GM21529 (cell line): ENCODE measurements around the gene MDFI.

Experiments
- ATAC-seq: cut with Tn5 transposase; IDR thresholded peaks from one replicate; pipeline ENCODE4 v1.9.1; 2021; ENCODE audit not compliant: unreplicated experiment

Gene MDFI

GRCh38 chr6:41638002-41638934 is at the start of gene MDFI:
Gene MDFI, plus strand, starts transcription at chr6:41638468. Its CDS starts 282 bp downstream, at chr6:41638750.
- no peak for ATAC-seq

- ATAC-seq, result no peak
Observed at GRCh38 chr6:41589223-41589622, 49.0 kb upstream of the MDFI start.

DNA sequence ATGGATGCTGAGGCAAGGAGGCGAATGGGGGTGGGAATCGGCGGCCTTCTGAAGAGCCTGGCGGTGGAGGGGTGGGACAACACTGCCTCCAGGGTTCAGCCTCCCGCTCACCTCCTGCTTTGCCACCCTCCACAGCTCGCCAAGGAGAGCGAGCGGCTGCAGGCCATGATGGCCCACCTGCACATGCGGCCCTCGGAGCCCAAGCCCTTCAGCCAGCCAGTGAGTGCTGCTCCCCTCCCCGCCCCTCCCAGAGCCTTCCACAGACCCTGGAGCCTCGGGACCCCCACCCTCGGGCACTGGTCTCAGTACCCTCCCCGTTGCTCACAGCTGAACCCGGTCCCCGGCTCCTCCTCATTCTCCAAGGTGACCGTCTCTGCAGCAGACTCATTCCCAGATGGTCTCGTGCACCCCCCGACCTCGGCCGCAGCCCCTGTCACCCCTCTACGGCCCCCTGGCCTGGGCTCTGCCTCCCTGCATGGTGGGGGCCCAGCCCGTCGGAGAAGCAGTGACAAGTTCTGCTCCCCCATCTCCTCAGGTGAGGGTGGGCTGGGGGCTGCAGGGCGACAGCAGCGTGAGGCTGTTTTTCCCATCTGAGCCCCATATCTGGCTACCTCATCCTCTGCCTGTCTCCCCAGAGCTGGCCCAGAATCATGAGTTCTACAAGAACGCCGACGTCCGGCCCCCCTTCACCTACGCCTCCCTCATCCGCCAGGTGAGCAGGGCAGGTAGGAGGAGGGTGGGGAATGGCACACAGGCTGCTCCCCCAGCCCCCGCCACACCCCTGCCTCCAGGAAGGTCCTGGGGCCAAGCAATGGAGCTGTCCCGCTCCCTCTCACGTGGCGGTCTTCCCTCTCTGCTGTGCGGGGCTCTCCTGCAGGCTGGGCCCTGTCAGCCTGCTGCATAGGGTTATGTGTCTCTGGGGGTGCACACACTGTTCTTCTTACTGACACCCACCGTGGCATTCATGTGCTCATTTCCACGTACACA is 48.3 kb upstream of the MDFI start:
- ATAC-seq, result no peak

GRCh38 chr6:41591122-41591521 is 47.1 kb upstream of the MDFI start:
- ATAC-seq, result no peak

- ATAC-seq, result no peak
Observed at GRCh38 chr6:41591859-41592502, 46.3 kb upstream of the MDFI start.

DNA sequence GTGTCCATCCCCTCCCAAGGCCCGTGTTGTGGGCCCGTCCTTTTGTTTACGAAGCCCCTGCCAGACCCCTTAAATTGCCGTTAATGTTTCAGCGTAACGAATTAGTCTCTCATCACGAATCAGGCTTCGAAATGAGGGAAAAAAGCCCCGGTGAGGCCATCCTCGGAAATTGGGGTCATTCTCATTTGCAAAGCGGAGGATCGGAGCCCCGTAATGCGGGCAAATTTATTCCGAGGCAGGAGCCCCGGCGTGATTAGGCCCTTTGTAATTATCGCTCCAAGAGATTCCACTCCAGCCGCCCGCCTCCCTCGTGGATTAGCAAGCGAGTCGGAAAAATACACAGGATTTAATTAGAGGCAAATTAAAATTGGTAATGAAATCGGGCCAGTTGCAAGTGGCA is 44.9 kb upstream of the MDFI start:
- no peak for ATAC-seq

DNA sequence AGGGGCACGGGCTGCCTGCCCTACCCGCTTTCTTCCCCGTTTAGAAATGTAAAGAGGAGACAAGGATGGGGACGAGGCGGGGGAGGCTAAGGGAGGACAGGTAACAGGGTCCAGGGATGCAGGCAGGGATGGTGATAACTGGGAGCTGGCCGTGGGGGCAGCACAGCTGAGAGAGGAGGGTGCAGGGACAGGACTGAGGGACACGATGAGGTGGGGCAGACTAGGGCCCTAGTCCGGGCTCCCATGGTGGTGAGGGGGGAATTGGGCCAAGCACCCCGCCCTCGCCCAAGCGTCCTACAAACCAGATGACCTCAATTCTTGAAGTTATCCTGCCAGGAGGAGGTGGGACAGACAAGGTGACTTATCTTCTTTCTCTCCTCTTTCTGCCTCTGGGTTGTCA is 44.4 kb upstream of the MDFI start:
- no peak for ATAC-seq

DNA sequence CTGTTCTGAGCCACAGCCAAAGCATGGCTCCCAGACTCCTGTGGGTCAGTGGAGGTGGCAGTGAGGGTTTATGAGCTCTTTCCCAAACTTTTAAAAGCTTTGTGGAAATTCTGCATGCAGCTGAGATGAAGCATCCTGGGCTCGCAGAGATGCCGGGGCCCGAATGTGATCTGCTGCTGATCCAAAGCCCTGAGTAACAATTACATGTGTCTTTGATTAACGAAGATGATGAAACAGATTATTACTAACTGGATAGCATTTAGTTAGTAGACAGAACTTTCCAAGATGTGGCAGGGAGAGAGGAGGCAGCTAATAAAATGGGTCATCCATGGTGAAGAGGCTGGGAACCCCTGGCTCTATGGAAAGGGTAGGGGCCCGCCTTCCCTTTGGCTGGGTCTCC is 43.9 kb upstream of the MDFI start:
- ATAC-seq, result no peak

DNA sequence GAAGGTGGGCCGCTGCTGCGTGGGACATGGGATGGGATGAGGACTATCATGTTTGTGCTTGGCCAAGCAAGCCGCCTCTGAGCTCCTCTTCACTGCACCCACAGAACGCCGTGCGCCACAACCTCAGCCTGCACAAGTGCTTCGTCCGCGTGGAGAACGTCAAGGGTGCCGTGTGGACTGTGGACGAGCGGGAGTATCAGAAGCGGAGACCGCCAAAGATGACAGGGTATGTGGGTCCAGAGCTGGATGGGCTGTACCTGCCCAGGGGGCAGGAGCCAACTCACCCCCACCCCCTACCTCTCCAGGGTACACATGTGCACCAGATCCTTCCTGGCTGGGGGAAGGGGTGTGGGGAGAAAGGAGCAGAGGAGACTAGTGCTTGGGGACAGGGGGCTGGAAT is 43.5 kb upstream of the MDFI start:
- ATAC-seq, result no peak

DNA sequence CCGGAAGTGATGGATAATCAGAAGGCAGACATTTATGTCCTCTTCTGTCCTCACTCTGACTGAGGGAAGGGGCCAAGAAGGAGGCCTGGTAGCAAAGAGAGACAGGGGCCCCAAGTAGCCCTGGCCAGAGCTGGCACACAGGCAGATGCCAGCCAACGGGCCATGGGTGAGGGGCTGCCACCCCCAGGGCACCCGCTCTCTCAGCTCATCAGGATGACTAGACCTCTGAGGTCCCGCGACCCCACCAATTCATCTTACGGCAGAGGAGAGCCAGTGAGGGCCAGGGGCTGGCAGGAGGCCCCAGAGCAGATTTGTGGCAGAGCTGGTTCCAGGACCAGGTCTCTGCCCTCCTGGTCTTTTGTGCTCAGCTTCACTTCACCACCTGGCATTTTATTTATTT is 43.1 kb upstream of the MDFI start:
- no peak for ATAC-seq

DNA sequence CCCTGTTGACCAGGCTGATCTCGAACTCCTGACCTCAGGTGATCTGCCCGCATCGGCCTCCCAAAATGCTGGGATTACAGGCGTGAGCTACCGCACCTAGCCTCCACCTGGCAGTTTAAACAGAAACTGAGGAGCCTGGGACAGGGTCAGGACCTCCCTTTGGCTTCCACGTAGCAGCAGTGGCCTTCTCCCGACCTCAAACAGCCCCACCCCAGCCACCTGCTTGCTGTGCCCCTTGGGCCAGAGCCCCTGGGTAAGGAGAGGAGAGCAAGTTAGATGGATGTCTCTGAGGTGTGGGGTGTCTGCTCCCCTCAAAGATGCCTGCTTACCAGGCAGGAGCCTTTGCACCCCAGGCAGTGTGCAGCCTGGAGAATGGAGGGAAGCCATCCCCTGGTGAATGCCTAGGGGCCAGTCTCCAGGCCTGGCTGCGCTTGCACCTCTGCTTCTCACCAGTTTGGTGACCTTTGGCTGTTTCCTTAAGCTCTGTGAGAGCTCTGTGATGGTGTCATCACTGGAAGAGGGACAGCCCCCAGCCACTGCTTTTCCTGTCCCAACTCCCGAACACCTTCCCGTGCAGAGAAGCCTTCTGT is 42.1 kb upstream of the MDFI start:
- no peak for ATAC-seq

DNA sequence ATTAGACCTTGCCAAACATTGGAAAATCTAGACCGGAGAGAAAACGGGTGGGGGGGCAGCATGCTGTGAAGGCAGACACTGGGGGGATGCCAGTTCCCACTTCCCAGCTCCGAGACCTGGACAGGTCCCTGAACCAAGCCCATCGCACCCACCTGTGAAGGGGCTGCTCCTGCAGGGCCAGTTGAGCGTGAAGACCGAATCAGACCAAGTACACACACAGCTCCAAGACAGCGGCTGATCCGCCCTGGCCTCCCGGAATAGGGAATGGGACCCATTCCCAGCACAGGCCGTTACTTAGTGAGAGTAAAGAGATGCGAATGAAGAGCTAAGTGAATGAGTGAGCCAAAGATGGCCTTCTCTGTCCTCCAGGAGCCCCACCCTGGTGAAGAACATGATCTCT is 41.5 kb upstream of the MDFI start:
- ATAC-seq, result no peak

- ATAC-seq, result no peak
Observed at GRCh38 chr6:41597246-41598000, 40.8 kb upstream of the MDFI start.

- ATAC-seq, result no peak
Observed at GRCh38 chr6:41598670-41599014, 39.6 kb upstream of the MDFI start.

DNA sequence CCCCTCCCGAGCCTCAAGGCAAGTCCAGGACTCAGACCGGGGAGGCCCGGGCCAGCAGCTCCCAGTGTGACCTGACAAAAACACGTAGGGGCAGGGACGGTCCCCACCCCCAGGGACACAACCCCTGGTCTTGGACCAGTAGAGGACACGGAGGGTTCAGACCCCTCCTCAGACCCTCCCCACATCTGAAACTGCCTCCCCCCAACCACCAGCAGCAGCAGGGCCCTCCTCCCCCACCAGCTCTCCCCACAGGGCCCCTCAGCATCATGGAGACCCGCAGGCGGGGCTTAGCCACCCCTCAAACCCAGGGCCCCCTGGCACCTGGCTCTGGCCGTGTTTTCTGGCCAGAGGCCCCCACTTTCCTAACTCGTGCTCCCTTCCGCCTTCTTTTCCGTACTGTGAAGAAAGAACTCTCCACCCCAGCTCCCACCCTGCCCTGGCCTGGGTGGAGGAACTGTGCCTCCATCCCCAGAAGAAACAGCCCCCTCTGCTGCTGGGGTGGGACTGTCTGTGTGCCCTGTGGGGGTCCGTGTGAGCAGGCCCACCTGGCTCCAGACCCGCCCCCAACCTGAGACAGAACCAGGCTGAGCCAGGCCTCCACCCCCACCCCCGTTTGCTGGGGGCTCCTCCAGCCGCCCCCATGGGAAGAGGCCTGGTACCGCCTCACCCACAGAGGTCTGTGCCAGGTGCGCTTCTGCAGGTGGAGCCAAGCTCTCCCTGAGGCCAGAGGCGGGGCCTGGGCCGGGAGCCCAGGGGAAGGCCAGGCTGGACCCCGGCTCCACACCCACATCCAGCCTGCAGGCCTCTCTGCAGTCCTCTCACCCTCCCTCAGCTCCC is 39.0 kb upstream of the MDFI start:
- ATAC-seq, result no peak

GRCh38 chr6:41599852-41600445 is 38.3 kb upstream of the MDFI start:
- no peak for ATAC-seq

GRCh38 chr6:41600499-41601247 is 37.6 kb upstream of the MDFI start:
- ATAC-seq, result no peak

- no peak for ATAC-seq
Observed at GRCh38 chr6:41601248-41601549, 37.1 kb upstream of the MDFI start.

DNA sequence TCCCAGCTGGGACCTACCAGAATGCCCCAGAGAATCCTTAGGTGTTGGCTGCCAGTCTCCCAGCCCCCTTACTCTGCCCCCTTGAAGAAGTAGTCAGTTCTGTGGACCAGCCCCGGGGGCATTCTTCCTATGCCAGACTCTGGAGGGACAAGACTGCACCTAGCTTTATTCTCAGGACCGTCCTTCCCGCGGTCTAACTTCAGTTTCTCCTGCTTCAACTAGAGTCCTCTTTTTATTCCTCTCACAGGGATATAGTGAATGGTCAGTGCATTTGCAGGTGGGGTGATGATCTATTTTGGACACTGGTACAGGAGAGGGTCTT is 35.9 kb upstream of the MDFI start:
- no peak for ATAC-seq
